HG02678 (cell line): ENCODE measurements around the gene PMVK.
A peak's percentile ranks its signal among the peaks of the same experiment; 100 is the strongest.

Experiments used
- ATAC-seq: cut with Tn5 transposase; IDR thresholded peaks from one replicate; pipeline ENCODE4 v1.9.1; 2021; ENCODE audit warnings: mild to moderate bottlenecking, moderate library complexity; ENCODE audit not compliant: unreplicated experiment

The PMVK gene

DNA sequence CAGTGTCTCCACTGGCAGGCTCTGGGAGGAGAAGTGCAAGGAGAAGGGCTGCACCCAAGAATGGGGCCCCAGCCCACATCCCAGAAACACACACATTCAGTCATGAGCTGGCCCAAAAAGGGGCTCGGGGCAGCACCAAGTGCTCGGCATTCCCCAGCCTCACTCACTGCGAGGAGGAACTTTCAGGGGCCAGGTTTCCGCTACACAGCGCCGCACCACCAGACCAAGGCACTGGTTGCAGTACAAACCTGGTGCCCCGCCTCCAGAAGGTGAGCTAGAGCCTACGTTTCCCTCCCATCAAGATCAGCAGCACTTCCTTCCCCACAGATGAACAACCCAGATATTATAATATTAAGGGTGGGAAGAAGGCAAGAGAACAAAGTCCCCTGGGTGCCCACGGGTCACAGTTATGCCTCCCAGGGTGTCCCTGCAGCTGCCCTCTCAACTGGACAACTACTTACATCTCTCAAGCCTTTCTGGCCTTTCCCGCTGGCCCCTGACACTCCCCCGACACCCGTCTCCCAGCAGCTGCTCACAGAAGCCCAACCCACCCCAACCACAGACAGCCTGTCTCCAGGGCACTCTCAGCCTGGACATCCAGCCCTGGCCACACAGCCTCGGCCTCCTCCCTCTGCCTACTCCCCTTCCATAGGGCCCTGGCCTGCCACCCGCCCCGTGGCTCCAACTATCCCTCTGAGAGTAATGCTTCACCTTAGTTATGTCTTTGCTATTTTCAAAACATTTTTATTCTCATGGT is 15.6 kb upstream of the PMVK start:
- ATAC-seq = no peak

DNA sequence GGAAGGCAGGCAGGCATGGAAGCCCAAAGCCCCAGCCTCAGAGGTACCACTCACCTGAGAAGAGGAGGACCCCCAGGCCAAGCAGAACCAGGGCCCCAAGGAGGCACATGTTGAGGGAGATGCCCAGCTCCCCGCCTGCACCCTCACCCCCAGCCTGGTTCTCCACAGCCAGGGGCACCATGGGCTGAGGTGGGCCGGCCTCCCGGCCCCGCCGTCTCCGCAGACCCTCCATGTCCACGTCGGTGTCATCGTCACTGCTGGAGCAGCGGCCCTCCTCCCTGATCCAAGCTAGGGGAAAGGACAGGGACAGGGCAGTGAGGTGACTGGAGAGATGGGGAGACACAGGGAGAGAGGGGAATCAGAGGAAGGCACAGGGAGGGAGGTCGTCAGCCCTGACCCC is 11.6 kb upstream of the PMVK start:
- no peak for ATAC-seq

DNA sequence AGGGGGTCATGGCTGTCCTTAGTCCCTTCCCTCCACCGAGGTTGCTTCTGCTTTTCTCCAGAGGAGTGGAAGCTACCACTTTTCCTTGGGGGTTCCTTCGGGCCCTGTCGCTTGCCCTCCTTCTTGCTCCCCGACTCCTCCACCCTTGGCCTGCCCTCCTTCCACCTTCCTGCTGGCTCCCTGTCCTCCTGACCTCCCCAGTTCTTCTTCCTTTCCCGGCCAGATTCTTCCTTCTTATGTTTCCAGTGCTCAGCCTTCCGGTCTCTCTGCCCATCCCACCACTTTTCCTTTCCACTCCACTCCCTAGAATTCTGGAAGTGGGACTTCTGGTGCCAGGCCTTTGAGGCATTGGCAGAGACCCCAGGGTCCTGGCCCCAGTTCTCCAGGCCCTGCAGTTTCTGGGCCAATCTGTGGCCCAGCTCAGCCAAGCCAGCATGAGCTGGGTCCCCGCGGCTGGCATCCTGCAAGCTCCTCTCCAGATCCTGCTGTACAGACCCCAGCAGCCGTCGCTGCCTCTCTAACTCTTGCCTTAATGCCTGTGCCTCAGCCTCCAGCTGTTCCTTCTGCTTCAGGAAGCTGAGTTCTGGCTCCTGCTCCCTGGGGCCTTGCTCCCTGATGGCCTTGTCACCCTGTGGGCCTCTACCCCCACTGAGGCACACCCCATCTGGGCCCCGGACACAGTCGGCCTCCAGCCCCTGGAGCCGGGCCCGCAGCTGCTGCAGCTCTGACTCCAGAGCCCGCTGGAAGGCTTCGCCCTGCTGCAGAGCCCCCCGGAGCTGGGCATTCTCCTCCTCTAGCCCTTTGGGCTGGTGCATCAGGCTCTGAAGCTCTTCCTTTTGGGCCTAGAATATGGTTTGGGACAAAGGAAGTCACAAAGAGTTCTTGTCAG is 9.7 kb upstream of the PMVK start:
- ATAC-seq = no peak

DNA sequence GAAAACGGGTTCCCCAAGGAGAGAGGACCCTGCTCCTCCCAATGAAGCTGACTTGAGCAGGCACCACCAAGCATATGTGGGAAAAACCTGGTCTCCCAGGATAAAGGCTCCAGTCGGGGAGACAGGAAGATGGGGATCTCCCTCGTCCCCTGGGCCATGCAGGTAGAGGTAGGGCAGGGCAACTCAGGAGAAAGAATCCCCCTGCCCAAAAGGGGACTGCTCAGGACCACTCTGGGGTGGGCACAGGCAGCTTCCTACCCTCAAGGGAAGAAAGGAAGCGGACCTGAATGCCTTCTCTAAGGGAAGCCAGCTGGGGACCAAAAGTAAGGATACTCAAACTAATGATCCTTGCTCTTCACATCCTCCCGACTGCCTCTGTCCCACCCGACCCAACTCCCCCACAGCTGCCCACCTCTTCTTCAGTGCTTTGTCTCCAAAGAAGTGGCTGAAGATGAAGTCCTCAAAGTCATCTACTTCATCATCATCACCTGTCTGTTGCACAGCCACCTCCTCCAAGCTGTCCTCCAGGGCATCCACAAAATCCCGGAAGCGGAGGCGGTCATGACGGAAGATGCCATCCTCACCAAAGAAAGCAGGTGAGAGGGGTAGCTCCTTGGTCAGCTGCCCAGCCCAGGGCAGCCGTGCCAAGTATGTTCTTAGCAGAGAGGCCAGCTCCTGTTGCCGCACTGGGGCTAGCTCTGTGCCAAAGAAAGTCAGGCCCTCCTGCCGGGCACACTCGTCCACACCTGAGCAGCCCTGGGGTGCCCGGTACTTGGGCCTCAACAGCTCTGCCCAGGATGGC is 8.8 kb upstream of the PMVK start:
- no peak for ATAC-seq

DNA sequence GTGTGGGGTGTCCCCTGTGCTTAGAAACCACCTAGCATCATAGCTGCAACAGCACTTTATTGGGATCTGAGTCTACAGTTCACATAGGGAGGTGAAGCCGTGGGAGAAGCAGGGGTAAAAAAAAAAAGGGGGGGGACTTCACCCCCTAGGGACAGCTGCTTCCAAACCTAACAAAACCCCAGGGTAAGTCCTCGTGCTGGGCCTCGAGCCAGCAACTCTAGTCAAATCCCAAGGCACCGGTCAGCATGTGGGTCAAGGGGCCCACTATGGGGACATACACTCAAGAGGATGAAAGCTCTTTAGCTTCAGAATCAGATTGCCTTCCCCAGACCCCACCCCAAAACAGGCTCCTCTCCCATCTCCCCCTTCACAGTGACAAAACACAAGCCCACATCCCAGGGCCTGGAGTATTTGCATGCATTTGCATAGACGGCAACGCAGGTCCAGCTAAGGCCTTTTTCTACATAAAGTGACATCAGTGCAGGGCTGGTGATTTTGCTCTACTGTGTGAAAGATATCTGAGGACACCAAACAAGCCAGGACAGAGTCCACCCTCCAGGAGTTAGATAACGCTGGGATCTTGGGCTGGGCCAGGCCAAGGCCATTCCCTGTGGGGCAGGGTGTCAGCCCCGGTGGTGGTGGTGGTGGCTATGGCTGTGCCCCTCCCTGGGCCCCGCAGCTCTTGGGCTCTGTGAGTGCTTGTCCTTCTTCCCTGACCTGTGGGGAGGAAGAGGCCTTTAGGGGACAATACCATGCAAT is 8.1 kb upstream of the PMVK start:
- ATAC-seq = no peak

DNA sequence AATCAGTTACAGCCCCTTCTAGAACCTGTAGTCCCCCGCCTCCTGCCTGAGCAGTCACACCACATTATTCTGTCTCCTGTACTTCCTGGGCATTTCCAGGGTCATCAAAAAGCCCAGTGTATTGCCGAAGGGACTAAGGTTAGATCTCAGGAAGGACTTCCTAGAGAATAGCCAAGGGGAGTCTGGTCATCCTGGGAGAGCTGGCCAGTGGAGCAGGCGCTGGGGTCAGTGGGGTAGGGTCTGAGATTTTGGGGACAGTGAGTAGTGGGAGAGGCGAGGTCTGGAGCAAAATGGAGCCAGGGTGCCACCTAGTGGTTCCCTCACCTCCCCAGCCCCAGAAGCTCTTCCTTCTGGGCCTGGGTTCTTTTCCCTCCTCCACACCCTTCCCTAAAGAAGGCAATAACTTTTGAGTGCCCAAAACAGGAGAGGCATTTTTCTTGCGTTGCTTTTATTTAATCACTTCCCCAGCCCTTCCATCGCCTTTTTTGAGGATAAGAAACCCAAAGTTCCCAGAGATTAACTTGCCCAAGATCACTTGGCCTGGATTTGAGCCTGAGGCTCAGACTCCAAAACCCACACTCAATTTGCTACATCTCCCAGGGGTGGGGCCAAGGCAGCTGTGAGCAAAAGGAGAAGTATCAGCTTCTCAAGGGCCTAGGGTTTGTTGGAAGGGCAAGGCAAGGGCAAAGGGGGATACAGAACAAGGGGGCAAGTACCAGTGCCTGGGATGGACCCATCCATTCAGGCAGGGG is 7.3 kb upstream of the PMVK start:
- no peak for ATAC-seq

DNA sequence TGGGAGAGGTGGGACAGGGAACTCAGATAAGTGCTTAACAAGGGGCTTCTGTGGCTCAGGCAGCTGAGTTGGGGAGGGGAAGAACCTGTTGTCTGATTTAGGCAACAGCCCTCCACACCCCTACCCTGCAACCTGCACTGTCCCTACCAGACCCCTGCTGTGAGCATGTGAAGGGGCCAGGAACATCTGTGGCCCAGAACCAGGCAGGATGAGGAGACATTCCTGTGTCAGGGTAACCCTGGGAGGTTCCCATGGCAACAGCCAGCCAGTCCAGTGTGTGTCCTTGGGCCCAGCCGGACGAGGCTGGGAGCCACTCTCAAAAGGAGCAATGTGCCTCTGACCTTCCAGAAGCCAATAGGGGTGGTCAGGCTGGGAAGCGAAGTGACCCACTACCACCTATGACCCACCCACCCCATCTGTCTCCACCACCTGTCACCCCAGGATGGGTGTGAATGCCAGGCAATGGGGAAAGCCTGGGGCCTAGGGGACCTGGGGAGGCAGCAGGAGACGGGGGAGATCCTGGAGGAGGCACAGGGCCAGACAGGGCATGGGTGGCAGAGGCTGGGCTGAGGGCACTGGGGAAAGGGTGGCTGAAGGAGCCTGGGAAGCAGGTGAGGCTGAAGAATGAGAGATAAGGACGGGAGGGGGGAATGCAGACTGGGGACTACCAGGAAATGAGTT is 5.0 kb upstream of the PMVK start:
- ATAC-seq = no peak

DNA sequence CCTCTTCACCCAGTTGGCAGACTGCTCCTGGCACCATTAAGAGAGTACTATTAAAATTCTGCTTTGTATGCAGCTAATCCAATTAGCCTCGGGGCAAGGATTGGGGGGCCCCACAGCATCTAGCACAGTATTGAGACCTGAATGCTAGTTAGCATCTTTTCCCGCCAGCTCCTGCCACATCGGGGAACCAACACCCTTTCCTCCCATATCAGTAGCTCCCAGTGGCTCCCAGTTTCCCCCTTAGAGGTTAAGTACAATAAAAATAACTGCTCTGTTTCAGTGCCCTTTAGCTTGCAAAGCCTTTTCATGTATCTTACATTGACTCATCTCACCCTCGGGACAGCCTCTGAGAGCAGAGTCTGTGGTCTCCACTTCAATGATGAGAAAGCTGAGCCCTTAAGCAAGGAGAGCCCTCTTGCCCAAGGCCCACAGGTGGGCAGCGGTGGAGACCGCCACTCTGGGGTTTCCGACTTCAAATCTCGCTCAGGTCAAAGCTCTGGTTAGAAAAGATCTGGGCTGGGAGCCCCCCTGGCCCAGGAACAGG is 4.2 kb upstream of the PMVK start:
- ATAC-seq = no peak

DNA sequence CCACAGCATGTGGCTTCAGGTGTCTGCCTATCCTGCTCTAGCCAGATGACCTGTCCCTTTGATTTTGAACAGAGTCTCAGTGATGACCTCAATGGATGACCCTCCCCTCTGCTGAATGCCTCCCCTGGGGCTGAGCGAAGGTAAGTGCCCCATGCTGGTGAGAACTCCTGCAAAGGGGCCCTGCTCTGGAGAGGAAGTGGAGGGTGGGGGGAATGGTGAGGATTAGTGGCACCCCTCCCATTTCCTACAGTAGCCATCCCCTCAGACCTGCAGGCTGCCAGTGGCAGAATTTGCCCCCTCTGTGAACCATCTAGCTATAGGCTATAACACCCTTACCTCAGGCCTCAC is 3.7 kb upstream of the PMVK start:
- no peak for ATAC-seq

DNA sequence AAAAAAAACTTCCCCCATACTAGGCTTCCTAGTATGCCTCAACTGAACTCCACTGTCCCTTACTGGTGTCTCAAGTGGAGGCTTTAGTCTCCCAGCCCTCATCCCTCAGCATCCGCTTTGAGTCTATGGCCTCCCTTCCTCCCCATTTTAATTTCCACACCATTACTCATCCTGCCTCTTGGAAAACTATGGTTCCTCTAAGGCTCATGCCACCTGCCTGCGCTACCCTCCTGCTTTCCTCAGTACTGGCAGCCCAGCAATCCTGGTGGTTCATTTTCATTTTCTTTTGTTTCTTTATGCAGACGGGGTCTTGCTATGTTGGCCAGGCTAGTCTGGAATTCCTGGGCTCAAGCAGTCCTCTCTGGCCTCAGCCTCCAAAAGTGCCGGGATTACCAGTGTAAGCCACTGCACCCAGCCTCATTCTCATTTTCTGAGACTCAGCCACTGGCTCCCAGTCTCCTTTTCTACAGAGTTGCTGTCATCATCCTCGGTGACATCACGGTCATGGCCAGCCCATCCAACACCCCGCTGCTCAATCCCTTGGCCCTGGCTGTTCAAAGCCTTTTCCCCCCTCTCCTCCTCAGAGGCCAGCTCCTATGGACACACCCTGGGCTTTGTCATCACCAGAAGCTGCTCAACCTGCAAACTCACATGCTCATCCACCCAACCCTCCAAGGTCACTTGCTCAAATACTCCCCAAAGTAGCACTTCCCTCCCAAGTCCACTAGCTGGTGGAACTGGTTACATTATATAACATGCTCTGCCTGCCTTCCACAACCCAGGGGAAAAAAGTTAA is 2.3 kb upstream of the PMVK start:
- no peak for ATAC-seq

DNA sequence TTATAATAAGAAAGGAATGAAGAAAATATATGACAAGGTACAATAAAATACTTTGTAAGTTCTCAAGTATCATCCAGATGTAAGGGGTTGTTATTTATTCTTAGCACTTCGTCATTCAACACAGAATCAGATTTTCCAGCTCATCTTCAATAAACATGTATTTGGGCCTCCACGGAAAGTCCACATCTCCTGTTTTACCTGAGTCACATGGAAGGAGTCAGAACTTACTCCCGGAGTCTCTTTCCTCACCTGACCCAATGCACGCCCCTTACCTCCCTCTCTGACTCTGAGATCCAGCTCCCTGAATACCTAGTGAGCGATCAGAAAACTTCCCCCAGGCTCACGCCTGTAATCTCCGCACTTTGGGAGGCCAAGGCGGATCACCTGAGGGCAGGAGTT is 1.5 kb upstream of the PMVK start:
- no peak for ATAC-seq

DNA sequence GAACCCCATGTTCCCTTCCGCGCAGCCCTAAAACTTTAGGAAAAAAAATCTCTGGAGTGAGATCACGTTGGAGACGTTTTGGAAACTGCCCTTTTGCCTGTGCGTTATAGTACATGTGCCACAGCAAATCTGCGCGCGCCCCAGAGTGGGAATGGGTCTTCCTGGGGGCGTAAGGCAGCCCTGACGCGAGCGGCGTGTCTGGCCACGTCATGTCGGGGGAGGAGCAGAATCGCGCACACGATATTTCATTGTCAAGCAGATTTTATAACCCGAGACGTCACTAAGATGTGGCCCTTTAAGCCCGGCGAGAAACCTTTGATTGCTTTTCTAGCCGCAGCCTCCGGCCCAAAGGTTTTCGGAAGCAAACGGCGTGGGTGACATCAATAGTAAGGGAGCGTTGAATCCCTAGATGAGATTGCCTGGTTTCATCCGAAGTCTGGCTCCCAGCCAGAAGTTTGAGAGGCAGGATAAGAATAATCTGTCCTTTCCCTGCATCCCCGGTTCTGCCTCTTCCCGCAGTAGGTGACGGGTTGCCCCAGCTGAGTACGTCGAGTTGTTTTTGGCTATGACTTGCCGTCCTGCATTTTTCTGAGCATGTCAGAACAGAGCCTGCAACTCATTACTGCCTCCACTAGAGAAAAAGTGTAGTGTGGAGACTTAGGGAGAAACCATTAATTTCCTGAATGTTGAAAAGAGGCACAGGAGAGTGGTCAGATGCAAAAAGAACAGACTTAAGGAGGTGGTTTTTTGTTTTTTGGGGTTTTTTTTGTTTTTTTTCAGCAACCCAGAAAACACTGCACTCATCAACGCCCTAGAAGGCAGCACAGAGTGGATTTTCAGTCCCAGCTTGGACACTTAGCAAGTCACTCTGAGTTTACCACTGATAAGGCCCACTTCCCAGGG is 817 bp upstream of the PMVK start:
- ATAC-seq = peak; percentile 56

DNA sequence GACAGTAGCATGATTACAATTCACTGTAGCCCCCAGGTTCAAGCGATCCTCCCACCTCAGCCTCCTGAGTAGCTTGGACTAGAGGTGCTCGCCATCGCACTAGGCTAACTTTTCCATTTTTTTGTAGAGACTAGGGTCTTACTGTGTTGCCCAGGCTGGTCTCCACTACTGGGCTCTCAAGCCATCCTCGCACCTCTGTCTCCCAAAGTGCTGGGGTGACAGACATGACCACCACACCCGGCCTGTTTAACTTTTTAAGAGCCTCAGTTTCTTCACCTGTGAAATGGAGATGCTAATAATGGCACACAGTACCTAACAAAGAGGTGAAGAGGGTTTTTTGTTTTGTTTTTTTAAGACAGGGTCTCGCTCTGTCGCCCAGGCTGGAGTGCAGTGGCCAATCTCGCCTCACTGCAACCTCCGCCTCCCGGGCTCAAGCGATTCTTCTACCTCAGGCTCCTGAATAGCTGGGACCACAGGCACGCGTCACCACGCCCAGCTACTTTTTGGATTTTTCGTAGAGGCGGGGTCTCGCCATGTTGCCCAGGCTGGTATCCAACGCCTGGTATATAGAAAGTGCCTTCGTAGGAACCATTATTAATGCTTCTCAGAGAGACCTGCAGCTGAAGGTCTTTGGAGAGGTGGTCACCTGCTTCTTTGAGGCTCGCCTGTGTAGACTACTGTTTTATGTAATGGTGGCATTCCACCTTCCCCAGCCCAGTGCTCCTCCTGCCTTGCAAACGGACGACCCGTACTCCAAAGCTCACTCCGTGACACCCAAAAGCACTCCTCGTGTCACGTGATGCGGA is 567 bp downstream of the PMVK start:
- ATAC-seq = no peak

DNA sequence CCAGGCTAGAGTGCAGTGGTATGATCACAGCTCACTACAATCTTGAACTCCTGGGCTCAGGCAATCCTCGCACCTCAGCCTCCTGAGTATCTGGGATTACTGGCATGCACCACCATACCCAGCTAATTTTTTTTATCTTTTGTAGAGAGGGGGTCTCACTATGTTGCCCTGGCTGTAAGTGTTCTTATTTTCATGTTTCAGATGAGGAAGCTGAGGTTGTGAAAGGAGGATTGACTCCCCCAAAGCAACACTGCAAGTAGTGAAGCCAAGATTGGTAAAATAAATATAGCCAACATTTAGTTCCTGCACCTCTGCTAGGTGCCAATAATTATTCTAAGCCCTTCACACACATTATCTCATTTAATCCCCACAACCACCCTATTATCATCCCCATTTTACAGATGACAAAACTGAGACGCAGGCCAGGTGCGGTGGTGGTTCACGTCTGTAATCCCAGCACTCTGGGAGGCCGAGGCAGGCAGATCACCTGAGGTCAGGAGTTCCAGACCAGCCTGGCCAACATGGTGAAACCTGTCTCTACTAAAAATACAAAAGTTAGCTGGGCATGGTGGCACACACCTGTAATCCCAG is 2.1 kb downstream of the PMVK start:
- no peak for ATAC-seq

DNA sequence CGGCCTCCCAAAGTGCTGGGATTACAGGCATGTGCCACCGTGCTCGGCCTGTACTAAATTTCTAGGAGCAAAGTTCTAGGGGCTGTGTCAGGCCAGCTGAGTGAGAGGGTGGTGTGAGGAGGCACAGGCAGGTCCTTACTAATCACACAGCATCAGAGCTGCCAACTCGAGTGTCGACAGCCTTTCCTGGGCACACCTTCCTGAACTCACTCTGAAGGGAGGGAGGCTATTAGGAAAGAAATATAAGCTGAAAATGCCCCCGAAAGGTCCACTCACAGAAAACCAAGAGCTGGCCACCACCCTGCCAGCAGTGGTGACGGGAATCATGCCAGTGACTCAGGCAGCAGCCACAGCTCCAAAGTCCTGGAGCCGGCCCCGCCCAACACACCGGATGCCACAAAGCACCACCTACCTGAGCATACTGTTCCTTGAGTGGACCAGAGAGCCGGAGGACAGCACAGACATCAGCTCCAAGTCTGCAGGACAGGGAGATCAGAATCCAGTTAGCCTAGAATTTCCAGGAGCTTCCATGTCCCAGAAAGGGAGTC is 4.5 kb downstream of the PMVK start:
- ATAC-seq = no peak

DNA sequence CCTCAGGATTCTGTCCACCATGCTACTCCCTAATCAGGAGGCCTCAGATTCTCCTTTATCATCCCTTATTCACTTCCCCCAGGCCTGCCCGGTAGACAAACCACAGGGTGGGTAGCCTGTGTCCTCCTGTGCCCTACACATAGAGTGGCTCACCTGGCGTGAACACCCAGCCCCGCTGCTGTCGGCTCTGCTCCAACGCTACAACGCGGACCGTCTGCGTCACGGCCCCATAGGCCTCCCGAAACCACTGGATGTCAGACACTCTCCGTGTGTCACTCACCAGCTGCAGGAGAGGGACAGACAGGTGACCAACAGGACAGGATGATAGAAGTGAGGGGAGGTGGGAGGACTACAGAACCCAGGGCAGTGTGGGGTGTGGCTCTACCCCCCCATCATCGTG is 10.3 kb downstream of the PMVK start:
- ATAC-seq = no peak
